ENCODE results near the gene PAFAH1B2. TPM values are rescaled to one million over a fixed set of nuclear protein-coding genes. Genes with fewer than 3 reads are reported as not detected.

PAFAH1B2 gene
- total RNA-seq, 2 donors from 2014 or later: 30.0 to 44.9 TPM

- intact Hi-C loops (cut with DNase I): no loop called here
- H3K27me3 ChIP-seq: no peaks in the 10 kb centered on the region
- no peak for TF ChIP-seq CTCF (IDR thresholded peaks at IDR 0.05)
- no peak for TF ChIP-seq POLR2A (IDR thresholded peaks at IDR 0.05)
- peak overlapping the region in 3 of 4 donors; percentile 50 to 81 (median 55) for H3K27ac ChIP-seq
- DNase-seq: peak in 3 of 4 donors; percentile 25 to 62 (median 55)
- no peak overlapping the region for H3K4me3 ChIP-seq
- no peak for ATAC-seq
- 62 to 67% methylated on average over 9 to 11 of the region's 11 CpGs for WGBS, 2 donors
- H3K9me3 ChIP-seq: no peaks in the 10 kb centered on the region
- H3K36me3 ChIP-seq (replicated peaks in 1 of 2; ENCODE audit: insufficient read depth in 1 of 2, low read depth in 2 of 2): peaks cover 0 to 3% of the 10 kb centered on the region in 2 donors
- peaks cover 85% of the 10 kb centered on the region for H3K4me1 ChIP-seq
Observed at GRCh38 chr11:117183724-117184349, 39.8 kb downstream of the PAFAH1B2 start.

GRCh38 chr11:117185736-117186430, 41.8 kb downstream of the PAFAH1B2 start:
- Histone ChIP-seq H3K4me3 (no peak overlapping the region), H3K27ac (peak overlapping the region in 3 of 4 donors; percentile 46 to 81 (median 50)), H3K36me3 (replicated peaks in 1 of 2; ENCODE audit: insufficient read depth in 1 of 2, low read depth in 2 of 2) (peaks cover 0 to 18% of the 10 kb centered on the region in 2 donors)

GRCh38 chr11:117186431-117186761, 42.3 kb downstream of the PAFAH1B2 start:
- 94% methylated on average over 4 of the region's 4 CpGs for WGBS, 2 donors
- Histone ChIP-seq H3K4me3 (no peak overlapping the region), H3K36me3 (replicated peaks in 1 of 2; ENCODE audit: insufficient read depth in 1 of 2, low read depth in 2 of 2) (peaks cover 0 to 18% of the 10 kb centered on the region in 2 donors), H3K27ac (peak overlapping the region in 2 of 4 donors; percentile 46 to 81), H3K4me1 (peaks cover 63% of the 10 kb centered on the region), H3K9me3 (no peaks in the 10 kb centered on the region), H3K27me3 (no peaks in the 10 kb centered on the region)
- no peak for ATAC-seq
- TF ChIP-seq POLR2A (IDR thresholded peaks at IDR 0.05) (no peak), CTCF (IDR thresholded peaks at IDR 0.05) (no peak)
- intact Hi-C loops (cut with DNase I): no loop called here
- DNase-seq: peak in 2 of 4 donors; percentile 3 to 10

More at GRCh38 chr11:117185736-117186430, 41.8 kb downstream of the PAFAH1B2 start:
- DNase-seq (peak in 2 of 4 donors; percentile 4 to 27), ATAC-seq (no peak)
- intact Hi-C loops (cut with DNase I): no loop called here
- Histone ChIP-seq H3K9me3 (no peaks in the 10 kb centered on the region), H3K4me1 (peaks cover 68% of the 10 kb centered on the region), H3K27me3 (no peaks in the 10 kb centered on the region)
- TF ChIP-seq CTCF (IDR thresholded peaks at IDR 0.05) (no peak), POLR2A (IDR thresholded peaks at IDR 0.05) (no peak)
- 61 to 85% methylated on average over 5 of the region's 5 CpGs for WGBS, 2 donors

- intact Hi-C loops (cut with DNase I): no loop called here
- peak in 3 of 4 donors; percentile 2 to 11 (median 7) for DNase-seq
- peaks cover 57% of the 10 kb centered on the region for H3K4me1 ChIP-seq
Observed at GRCh38 chr11:117187007-117187406, 42.9 kb downstream of the PAFAH1B2 start.

More at GRCh38 chr11:117187007-117187406, 42.9 kb downstream of the PAFAH1B2 start:
- Histone ChIP-seq H3K27ac (peak overlapping the region in 3 of 4 donors; percentile 19 to 81 (median 34)), H3K27me3 (no peaks in the 10 kb centered on the region), H3K4me3 (no peak overlapping the region), H3K36me3 (replicated peaks in 1 of 2; ENCODE audit: insufficient read depth in 1 of 2, low read depth in 2 of 2) (peaks cover 0 to 21% of the 10 kb centered on the region in 2 donors), H3K9me3 (no peaks in the 10 kb centered on the region)
- no peak for TF ChIP-seq CTCF (IDR thresholded peaks at IDR 0.05)
- no peak for TF ChIP-seq POLR2A (IDR thresholded peaks at IDR 0.05)
- no peak for ATAC-seq
- 38 to 74% methylated on average over 6 of the region's 6 CpGs for WGBS, 2 donors

All from body of pancreas (tissue), 4 donors.